Caki2 (cell line): ENCODE results near the gene WNT3A. TPM values are rescaled to one million over a fixed set of nuclear protein-coding genes. Genes with fewer than 3 reads are reported as not detected.

ENCODE experiments used
- DNase-seq: peaks from one replicate; pipeline ENCODE4 v3.0.0-alpha.2; 2015; ENCODE audit warnings: low read depth
- in situ Hi-C: cut with HindIII; loops from 2 replicates; pipeline ENCODE4 v1.10.0; 2016; ENCODE audit warnings: low sequenced_read_pairs, low pct_unique_long_range_greater_than_20kb, mixed read lengths
- total RNA-seq: library from RNA; depleted of rRNA; stranded (reverse); fragments of >200 nt; shearing (Covaris generic); gene quantifications from 2 replicates; pipeline ENCODE4 v1.2.3, GENCODE V29; 2014; ENCODE audit warnings: low replicate concordance

Gene WNT3A
- total RNA-seq, 1 experiment from 2014 or later: not detected

- no peak for DNase-seq
- in situ Hi-C loops: no loop called here
These were observed 10.4 kb upstream of the WNT3A start for GRCh38 chr1:227996187-227996950.

GRCh38 chr1:227998374-227999055 is 8.3 kb upstream of the WNT3A start:
- in situ Hi-C loops: no loop called here
- no peak for DNase-seq

- in situ Hi-C loops: no loop called here
- DNase-seq: peak; percentile 39
These were observed 7.5 kb upstream of the WNT3A start for GRCh38 chr1:227999056-227999930.

- in situ Hi-C loops: no loop called here
- DNase-seq: no peak
These were observed 6.4 kb upstream of the WNT3A start for GRCh38 chr1:228000416-228000815.

- in situ Hi-C loops: no loop called here
These were observed 5.8 kb upstream of the WNT3A start for GRCh38 chr1:228000836-228001563.

GRCh38 chr1:228001738-228002535 is 4.9 kb upstream of the WNT3A start:
- in situ Hi-C loops: no loop called here

More at GRCh38 chr1:228000836-228001563, 5.8 kb upstream of the WNT3A start:
- no peak for DNase-seq

GRCh38 chr1:228002792-228003191 is 4.0 kb upstream of the WNT3A start:
- in situ Hi-C loops: no loop called here

More at GRCh38 chr1:228001738-228002535, 4.9 kb upstream of the WNT3A start:
- DNase-seq: no peak

GRCh38 chr1:228003461-228004330 is 3.1 kb upstream of the WNT3A start:
- DNase-seq: no peak
- in situ Hi-C loops: no loop called here

More at GRCh38 chr1:228002792-228003191, 4.0 kb upstream of the WNT3A start:
- DNase-seq: no peak

- in situ Hi-C loops: no loop called here
These were observed 2.4 kb upstream of the WNT3A start for GRCh38 chr1:228004331-228004855.

GRCh38 chr1:228004856-228005462 is 1.8 kb upstream of the WNT3A start:
- in situ Hi-C loops: no loop called here

More at GRCh38 chr1:228004331-228004855, 2.4 kb upstream of the WNT3A start:
- no peak for DNase-seq

GRCh38 chr1:228005511-228006033 is 1.2 kb upstream of the WNT3A start:
- DNase-seq: no peak
- in situ Hi-C loops: no loop called here

More at GRCh38 chr1:228004856-228005462, 1.8 kb upstream of the WNT3A start:
- no peak for DNase-seq

- no peak for DNase-seq
- in situ Hi-C loops: no loop called here
These were observed 588 bp upstream of the WNT3A start for GRCh38 chr1:228006034-228006785.

- DNase-seq: no peak
- in situ Hi-C loops: no loop called here
These were observed 427 bp downstream of the WNT3A start for GRCh38 chr1:228007049-228007800.

- in situ Hi-C loops: no loop called here
- no peak for DNase-seq
These were observed 1.1 kb downstream of the WNT3A start for GRCh38 chr1:228007801-228008341.
